Measurements from ENCODE around the gene HCST.
"Not testable (repeated sequence)": the region's sequence is repeated elsewhere in the genome, so short reads cannot be mapped to it uniquely, and the experiment has no call there.

The HCST gene, protein sequence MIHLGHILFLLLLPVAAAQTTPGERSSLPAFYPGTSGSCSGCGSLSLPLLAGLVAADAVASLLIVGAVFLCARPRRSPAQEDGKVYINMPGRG

DNA sequence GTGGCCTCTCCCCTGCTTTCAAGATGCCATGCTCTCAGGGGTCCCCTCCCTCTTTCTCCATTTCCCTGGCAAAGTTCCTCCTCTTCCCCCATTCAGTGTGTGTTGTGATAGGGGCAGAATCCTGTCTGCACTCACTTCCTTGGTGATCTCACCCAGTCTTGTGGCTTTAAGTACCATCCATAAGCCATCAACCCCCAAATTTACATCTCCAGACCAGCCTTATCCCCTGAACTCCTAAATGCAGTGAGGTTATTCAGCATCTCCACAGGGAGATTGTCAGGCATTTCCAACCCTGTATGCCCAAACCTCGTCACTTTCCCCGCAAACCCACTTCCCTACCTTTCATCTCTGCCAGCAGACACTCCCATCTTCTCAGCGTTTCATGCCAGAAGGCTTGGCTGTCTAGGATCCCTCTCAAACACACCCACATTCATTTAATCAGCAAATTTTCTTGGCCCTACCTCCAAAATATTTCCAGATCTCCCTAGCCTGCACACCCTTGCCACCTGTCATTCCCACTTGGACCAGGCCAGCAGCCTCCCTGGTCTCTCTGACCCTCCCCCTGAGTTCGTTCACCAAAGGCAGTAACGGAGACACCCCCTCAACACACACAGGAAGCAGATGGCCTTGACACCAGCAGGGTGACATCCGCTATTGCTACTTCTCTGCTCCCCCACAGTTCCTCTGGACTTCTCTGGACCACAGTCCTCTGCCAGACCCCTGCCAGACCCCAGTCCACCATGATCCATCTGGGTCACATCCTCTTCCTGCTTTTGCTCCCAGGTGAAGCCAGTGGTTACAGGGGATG is at the start of gene HCST:
TSS of gene HCST (plus strand) at position 676 of the 808 bp plus-strand sequence. CDS start at position 741, 65 bp downstream.
- no peak for DNase-seq (ENCODE audit: low spot score)

DNA sequence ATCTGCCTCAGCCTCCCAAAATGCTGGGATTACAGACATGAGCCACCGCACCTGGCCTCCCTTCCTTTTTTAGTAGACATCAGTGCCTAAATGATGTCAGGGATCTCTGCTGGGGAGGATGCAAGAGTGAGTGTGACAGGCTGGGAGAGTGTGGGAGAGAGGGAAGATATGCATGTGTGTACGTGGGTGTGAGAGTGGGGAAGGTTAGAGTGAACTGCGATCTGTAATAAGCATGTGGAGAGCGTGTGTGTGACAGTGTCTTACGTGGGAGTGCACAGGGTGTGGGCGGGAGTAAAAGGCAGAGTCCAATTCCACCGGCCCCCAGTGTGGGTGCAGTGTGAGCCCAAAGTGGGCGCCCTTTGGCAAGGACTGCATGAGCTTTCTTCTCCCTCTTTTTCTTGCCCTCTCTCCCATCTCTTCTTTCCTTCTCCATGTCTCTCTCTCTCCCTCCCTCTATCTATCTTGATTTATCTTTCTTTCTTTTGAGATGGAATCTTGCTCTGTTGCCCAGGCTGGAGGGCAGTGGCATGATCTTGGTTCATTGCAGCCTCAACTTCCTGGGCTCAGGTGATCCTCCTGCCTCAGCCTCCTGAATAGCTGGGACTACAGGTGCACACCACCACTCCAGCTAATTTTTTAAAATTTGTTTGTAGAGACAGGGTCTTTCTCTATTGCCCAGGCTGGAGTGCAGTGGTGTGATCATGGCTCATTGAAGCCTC is 49.1 kb upstream of the HCST start:
- no peak for DNase-seq (ENCODE audit: low spot score)

DNA sequence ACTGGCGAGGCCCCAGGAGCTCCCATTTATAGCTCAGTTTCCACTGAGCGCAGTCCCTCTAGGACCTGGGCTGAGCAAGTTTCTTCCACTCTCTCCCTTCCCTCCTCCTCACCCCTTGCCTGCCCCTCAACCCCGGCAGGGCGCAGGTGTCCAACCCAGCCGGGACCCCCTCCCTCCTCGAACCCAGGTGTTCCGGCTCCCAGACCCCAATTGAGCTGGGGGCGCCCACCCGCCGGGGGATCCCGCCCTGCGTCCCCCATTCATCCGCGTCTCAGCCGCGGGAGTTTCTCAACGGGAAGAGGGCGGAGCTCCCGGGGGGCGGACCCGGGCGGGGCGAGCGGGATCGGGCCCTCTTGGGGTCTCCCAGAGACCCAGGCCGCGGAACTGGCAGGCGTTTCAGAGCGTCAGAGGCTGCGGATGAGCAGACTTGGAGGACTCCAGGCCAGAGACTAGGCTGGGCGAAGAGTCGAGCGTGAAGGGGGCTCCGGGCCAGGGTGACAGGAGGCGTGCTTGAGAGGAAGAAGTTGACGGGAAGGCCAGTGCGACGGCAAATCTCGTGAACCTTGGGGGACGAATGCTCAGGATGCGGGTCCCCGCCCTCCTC is 45.7 kb upstream of the HCST start, which contains the start of gene KIRREL2:
TSS of gene KIRREL2 (plus strand) at position 366 of the 604 bp plus-strand sequence. CDS start at position 575, 209 bp downstream.
- DNase-seq (ENCODE audit: low spot score), result no peak

DNA sequence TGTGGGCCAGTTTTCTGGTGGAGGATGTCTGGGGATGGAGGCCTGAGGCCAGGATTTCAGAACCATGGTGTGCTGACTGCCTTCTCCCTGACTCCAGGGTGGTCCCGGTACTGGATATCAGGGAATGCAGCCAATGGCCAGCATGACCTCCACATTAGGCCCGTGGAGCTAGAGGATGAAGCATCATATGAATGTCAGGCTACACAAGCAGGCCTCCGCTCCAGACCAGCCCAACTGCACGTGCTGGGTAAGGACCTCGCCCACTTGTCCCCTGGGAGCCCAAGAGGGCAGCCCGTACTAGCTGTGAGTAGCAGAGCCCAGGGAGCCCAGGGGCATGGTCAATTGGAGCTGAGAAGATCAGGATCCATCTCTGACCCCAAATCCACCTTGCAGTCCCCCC is 44.0 kb upstream of the HCST start:
- DNase-seq (ENCODE audit: low spot score), result no peak

DNA sequence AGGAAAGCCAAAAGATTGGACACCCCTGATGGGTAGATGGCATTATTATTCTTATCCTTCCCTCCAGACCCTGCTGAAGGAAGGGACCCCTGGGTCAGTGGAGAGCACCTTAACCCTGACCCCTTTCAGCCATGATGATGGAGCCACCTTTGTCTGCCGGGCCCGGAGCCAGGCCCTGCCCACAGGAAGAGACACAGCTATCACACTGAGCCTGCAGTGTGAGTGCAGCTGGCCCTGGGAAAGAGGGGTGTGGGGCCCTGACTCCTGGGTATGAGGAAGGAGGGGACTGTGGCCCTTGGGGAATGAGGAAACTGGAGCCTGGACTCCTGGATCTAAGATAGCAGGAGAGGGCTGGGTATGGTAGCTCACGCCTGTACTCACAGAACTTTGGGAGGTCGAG is 42.9 kb upstream of the HCST start:
- DNase-seq (ENCODE audit: low spot score), result no peak

DNA sequence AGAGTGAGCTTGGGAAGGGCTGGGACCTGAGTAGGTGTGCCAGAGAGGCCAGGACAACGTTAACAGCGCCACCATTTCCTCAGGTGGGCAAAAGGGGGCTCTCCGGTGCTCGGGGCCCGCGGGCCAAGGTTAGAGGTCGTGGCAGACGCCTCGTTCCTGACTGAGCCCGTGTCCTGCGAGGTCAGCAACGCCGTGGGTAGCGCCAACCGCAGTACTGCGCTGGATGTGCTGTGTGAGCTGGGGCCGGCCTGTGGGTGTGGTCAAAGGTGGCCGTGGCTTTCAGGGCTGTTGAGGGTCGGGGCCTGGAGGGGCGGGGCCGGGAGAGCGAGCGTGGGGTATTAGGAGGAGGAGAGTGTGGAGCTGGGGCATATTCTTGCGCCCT is 41.9 kb upstream of the HCST start:
- DNase-seq (ENCODE audit: low spot score), result no peak

DNA sequence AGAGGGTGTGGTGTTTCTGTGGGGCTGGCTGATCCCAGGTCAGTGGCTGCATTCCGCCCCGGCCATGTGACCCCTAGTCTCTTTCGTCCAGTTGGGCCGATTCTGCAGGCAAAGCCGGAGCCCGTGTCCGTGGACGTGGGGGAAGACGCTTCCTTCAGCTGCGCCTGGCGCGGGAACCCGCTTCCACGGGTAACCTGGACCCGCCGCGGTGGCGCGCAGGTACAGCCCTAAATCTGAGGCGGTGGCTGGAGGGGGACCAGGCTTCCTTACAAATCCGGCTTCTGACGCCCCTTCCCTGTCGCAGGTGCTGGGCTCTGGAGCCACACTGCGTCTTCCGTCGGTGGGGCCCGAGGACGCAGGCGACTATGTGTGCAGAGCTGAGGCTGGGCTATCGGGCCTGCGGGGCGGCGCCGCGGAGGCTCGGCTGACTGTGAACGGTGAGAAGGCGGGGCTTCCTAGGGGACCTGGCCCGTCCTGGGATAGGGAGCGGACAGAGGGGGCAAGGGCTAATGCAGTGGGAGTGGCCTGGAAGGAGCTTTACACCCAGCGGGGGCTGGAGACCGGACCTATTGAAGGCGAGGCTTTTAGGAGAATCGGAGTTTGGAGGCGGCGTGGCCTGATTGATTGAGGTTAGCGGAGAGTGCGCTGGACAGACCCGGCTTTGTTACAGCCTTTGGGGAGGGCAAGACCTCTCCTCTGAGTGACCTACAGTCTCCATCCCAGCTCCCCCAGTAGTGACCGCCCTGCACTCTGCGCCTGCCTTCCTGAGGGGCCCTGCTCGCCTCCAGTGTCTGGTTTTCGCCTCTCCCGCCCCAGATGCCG is 41.3 kb upstream of the HCST start:
- peak; percentile 97 for DNase-seq (ENCODE audit: low spot score)

DNA sequence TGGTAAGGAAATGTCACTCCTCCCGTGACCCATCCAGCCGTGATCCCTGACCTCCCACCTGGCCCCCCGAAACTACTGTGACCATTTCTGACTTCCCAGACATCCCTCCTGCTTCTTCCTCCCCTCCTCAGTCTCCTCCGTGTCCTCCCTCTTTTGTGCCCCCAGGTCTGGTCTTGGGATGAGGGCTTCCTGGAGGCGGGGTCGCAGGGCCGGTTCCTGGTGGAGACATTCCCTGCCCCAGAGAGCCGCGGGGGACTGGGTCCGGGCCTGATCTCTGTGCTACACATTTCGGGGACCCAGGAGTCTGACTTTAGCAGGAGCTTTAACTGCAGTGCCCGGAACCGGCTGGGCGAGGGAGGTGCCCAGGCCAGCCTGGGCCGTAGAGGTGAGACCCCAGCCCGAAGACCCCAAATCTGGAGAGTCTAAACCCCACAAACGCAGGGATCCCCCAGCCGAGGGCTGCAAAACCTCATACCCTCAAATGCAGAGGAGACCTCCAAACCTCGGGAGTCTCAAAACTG is 40.6 kb upstream of the HCST start:
- DNase-seq (ENCODE audit: low spot score), result no peak

DNA sequence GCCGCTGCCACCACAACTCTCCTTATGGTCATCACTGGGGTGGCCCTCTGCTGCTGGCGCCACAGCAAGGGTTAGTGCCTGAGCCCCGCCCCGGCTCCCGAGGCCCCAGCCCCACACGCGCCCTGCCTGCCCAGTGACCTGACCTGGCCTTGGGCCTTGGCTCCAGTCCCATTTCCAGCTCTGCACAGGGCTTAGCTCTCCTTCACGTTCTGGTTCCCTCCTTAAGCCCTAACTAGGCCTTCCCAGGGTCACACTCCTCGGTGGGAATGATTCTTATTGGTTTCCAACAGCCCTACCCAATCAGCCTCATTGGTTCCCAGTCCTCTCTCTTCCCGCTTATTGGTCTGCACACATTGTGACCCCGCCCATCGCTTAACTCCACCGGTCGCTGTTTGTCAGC is 39.8 kb upstream of the HCST start:
- DNase-seq (ENCODE audit: low spot score), result no peak

DNA sequence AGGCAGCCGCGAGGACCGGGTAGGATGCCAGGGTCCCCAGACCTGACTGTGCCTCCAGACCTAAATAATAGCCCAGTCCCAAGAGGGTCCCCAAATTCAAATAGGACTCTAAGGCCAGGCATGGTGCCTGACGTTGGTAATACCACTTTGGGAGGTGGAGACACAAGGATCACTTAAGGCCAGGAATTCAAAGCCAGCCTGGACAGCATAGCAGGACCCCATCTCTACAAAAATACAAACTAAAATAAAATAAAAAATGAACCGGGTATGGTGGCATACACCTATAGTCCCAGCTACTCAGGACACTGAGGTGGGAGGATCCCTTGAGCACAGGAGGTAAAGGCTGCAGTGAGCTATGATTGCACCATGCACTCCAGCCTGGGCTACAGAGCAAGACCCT is 39.3 kb upstream of the HCST start:
- no peak for DNase-seq (ENCODE audit: low spot score)

DNA sequence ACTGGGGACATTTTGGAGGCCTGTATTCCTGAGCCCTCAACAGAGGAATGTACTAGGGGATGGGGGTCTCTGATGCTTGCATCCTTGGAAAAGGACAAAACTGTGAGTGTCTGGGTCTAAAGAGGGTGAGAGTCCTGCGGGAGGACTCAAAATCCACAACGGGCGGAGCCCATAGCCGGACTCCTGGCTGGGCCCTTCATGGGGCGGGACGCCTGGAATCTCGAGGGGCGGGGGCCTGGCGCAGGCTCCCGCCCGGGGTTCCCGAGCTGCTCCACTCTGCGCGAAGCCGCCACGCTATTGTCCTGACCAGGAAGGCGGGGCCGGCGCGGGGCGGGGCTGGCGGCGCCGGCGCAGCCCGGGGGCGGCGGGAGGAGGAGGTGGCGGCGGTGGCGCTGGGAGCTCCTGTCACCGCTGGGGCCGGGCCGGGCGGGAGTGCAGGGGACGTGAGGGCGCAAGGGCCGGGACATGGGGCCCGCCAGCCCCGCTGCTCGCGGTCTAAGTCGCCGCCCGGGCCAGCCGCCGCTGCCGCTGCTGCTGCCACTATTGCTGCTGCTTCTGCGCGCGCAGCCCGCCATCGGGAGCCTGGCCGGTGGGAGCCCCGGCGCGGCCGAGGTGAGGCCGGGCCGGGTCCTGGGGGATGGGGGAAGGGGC is 34.0 kb upstream of the HCST start, which contains the start of gene APLP1:
TSS of gene APLP1 (plus strand) at position 403 of the 651 bp plus-strand sequence. CDS start at position 466, 63 bp downstream.
- peak; percentile 74 for DNase-seq (ENCODE audit: low spot score)

DNA sequence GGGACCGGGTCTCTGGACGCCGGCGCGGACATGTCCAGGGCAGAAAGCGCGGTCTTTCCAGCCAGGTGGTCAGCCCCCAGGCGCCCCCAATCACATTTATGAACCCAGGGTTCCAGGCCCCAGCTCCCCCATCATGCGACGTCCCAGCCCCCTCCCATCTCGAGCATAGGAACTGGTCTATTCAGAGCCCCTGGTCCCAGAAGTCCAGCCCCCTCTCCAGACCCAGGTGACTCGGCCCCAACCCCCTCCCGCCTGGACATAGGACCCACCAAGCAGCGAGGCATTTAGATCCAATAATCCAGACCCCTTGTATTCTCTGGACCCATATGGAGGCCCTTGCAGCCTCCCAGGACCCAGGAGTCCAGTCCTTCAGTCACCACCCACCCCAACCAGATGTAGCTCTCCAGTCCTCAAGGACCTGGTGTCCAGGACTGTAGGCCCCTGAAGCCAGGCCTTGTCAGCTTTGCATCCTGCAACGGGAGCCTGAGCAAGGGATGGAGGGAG is 33.5 kb upstream of the HCST start:
- DNase-seq (ENCODE audit: low spot score), result no peak

DNA sequence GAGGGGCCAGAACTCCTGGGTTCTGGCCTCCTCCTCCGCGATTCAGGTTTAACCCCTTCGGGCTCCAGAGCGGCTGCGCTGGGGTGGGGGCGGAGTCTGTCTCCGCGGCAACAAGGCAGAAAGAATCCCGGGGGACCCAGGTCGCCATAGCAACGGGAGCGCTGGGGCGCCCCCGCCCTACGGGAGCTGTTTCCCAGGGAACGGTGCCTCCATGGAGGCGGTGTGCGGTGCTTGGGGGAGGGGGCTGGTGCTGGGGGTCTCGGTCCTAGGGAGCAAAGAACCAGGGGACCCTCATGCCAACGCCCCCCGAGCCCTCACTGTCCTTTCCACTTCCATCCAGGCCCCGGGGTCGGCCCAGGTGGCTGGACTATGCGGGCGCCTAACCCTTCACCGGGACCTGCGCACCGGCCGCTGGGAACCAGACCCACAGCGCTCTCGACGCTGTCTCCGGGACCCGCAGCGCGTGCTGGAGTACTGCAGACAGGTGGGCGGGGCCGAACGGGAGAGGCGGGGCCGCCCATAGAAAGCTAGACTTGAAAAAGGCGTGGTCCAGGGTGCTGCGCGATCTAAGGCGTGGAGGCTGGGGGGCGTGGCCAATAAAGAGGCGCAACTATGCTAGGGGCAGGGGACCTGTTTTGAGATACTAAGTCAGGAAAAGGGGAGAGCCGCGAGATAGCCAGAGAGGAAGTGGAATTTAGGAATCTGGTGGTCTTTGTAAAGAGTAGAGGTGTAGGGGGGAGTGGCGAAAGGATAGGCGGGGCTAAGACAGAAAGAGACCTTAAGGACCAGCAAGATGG is 32.8 kb upstream of the HCST start:
- no peak for DNase-seq (ENCODE audit: low spot score)

DNA sequence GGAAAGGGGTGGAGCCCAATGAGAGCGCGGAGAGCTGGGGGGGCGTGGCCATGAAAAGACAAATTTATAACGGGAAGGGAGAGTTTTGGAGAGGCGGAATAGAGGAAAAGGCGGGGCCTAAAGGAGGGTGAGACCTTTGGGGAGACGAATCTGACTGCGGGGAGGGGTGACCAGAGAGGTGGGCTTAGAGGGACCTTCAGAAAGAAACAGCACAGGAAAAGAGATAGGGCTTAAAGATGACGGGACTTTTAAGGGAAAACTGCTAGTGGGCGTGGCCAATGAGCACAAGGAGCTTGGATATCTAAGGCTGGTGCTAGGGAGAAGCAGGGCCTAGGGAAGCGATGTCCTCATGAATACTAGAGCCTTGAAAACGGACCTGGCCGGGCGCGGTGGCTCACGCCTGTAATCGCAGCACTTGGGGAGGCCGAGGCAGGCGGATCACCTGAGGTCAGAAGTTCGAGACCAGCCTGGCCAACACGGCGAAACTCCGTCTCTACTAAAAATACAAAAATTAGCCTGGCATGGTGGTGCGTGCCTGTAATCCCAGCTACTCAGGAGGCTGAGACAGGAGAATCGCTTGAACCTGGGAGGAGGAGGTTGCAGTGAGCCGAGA is 32.1 kb upstream of the HCST start:
- not testable (repeated sequence) for DNase-seq (ENCODE audit: low spot score)

DNA sequence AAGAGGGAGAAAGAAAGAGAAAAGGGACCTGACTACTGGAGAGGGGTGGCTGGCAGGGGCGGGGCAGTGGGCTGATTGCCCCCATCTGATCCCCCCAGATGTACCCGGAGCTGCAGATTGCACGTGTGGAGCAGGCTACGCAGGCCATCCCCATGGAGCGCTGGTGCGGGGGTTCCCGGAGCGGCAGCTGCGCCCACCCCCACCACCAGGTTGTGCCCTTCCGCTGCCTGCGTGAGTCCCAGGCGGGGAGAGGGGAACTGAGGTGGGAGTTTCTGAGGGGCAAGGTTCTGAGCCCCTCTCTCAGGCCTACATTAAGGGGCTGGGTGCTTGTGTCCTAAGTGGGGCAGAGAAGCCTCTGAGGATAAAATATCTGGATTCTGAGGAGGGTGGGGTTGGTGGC is 31.5 kb upstream of the HCST start:
- DNase-seq (ENCODE audit: low spot score), result no peak

DNA sequence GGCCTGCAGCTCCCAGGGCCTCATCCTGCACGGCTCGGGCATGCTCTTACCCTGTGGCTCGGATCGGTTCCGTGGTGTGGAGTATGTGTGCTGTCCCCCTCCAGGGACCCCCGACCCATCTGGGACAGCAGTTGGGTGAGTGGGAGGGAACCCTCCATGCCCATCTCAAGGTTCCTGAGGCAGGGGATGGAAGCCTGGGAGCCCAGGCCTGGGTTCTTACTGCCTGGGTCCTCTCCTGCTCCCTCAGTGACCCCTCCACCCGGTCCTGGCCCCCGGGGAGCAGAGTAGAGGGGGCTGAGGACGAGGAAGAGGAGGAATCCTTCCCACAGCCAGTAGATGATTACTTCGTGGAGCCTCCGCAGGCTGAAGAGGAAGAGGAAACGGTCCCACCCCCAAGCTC is 30.7 kb upstream of the HCST start:
- DNase-seq (ENCODE audit: low spot score), result no peak

DNA sequence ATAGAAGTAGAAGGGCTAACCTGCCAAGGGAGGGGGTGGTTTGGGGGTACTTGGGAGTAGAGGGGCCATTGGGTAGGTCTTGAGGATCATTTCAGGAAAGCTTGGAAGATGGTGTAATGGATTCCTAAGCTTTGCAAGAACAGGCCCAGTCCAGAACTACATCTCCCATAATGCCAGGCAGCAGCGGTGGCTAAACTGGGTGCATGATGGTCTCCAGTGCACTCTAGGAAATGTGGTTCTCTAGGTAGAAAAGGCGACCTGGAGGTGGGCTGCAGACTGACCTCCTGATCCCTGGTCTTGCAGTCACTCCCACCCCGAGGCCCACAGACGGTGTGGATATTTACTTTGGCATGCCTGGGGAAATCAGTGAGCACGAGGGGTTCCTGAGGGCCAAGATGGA is 30.1 kb upstream of the HCST start:
- DNase-seq (ENCODE audit: low spot score), result no peak

DNA sequence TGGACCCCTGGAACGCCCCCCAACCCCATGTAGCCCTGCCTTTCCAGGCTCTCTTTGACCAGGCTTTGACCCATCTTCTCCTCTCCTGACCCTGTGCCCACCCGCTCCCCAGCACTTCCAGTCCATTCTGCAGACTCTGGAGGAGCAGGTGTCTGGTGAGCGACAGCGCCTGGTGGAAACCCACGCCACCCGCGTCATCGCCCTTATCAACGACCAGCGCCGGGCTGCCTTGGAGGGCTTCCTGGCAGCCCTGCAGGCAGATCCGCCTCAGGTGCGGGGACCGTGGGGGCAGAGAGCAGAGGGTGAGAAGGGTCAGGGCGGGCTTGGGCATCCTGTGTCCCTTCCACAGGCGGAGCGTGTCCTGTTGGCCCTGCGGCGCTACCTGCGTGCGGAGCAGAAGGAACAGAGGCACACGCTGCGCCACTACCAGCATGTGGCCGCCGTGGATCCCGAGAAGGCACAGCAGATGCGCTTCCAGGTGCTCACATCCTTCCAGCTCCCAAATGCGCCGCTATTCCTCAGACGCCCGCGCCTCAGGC is 27.9 kb upstream of the HCST start:
- no peak for DNase-seq (ENCODE audit: low spot score)

DNA sequence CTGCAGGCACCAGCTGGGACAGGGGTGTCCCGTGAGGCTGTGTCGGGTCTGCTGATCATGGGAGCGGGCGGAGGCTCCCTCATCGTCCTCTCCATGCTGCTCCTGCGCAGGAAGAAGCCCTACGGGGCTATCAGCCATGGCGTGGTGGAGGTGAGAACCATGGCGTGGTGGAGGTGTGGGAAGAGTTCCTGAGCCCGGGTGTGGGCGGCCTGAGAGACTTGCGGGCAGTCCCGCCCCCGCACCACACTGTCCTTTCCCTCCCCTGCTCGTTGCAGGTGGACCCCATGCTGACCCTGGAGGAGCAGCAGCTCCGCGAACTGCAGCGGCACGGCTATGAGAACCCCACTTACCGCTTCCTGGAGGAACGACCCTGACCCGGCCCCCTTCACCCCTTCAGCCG is 23.3 kb upstream of the HCST start:
- no peak for DNase-seq (ENCODE audit: low spot score)
